ENCODE data around the gene PLPPR3. TPM values are rescaled to one million over a fixed set of nuclear protein-coding genes. Genes with fewer than 3 reads are reported as not detected.

Gene PLPPR3
- total and polyA plus RNA-seq, 9 of the 15 experiments (the other 6 are each of a cell fraction or from before 2014, with no cell fraction given) = 0.01 to 48.2 (median 8.6) TPM

- peak; percentile 63; the same call in 1 of the 2 replicates for TF ChIP-seq ZBTB33 (CRISPR knock-in tag; IDR thresholded peaks at IDR 0.05)
- TF ChIP-seq BCOR (IDR thresholded peaks at IDR 0.05) = peak; percentile 88
- no peak for TF ChIP-seq ZNF717 (CRISPR knock-in tag; IDR thresholded peaks at IDR 0.05)
- no peak for TF ChIP-seq ZNF583 (CRISPR knock-in tag; IDR thresholded peaks at IDR 0.05)
- TF ChIP-seq ZNF75A (CRISPR knock-in tag; IDR thresholded peaks at IDR 0.05) = no peak
- TF ChIP-seq ELF4 (CRISPR knock-in tag; IDR thresholded peaks at IDR 0.05) = no peak
- no peak for TF ChIP-seq RUNX1 (IDR thresholded peaks at IDR 0.05; ENCODE audit: low read depth)
- no peak for TF ChIP-seq THRAP3 (IDR thresholded peaks at IDR 0.05; ENCODE audit: borderline replicate concordance)
- TF ChIP-seq POLR2G (IDR thresholded peaks at IDR 0.05; ENCODE audit: low read depth, low read length) = peak; percentile 26; the same call in 1 of the 2 replicates
- peak; percentile 82 for TF ChIP-seq CHD4 (IDR thresholded peaks at IDR 0.05; ENCODE audit: insufficient read depth, insufficient replicate concordance, low read depth, low read length, poor library complexity, severe bottlenecking)
- TF ChIP-seq HNRNPK (IDR thresholded peaks at IDR 0.05; ENCODE audit: low read depth, low read length, poor library complexity, severe bottlenecking) = no peak
- no peak for TF ChIP-seq KLF6 (CRISPR knock-in tag; IDR thresholded peaks at IDR 0.05; ENCODE audit: borderline replicate concordance)
- TF ChIP-seq ZNF785 (CRISPR knock-in tag; IDR thresholded peaks at IDR 0.05) = no peak
- no peak for TF ChIP-seq MAFF (IDR thresholded peaks at IDR 0.05; ENCODE audit: low read length)
- TF ChIP-seq ZNF449 (CRISPR knock-in tag; IDR thresholded peaks at IDR 0.05) = no peak
- no peak for TF ChIP-seq ZNF146 (CRISPR knock-in tag; IDR thresholded peaks at IDR 0.05; ENCODE audit: unreplicated experiment)
- peak; percentile 74 for TF ChIP-seq RBFOX2 (IDR thresholded peaks at IDR 0.05; ENCODE audit: low read depth, low read length)
- TF ChIP-seq KAT8 (IDR thresholded peaks at IDR 0.05; ENCODE audit: low read depth) = no peak
- no peak for TF ChIP-seq NFYB (IDR thresholded peaks at IDR 0.05; ENCODE audit: extremely low read depth, insufficient read length)
Observed at GRCh38 chr19:795691-796581, 25.8 kb downstream of the PLPPR3 start (continued).

All from K562 (cell line).